PC-3 (cell line): ENCODE data around the gene NEAT1. TPM values are rescaled to one million over a fixed set of nuclear protein-coding genes. Genes with fewer than 3 reads are reported as not detected.

Experiments used
- ATAC-seq: fragments of 200-7000 bp; cut with Tn5 transposase; 2 replicates; pipeline ENCODE4 v1.9.1; 2020; ENCODE audit warnings: mild to moderate bottlenecking, moderate library complexity
- BruUV-seq: library from RNA; stranded (reverse); fragments of 400-500 nt; replicated peaks from 2 replicates; lab custom pipeline; 2021; lab: Mats Ljungman, UMichigan
- CTCF ChIA-PET: fragments of 300-600 bp; sonication (Branson Sonifier 250); formaldehyde crosslinking; loops from one replicate; lab custom pipeline; 2022; ENCODE audit warnings: antibody characterized with exemption; lab: Charles Lee
- POLR2A ChIA-PET: fragments of 300-600 bp; sonication (Branson Sonifier 250); formaldehyde crosslinking; loops from one replicate; lab custom pipeline; 2022; ENCODE audit warnings: antibody characterized with exemption; ENCODE audit not compliant: unreplicated experiment; lab: Charles Lee
- DNase-seq: peaks from one replicate; pipeline ENCODE4 v3.0.0-alpha.2; 2015
- H2AFZ ChIP-seq: fragments of 300-600 bp; sonication (generic); 2 replicates; pipeline ENCODE4 v1.6.0; 2016; ENCODE audit warnings: antibody characterized with exemption, low read length
- H3F3A ChIP-seq: fragments of 300-600 bp; sonication (generic); one replicate; pipeline ENCODE4 v1.6.0; 2017; ENCODE audit warnings: antibody characterized with exemption, low read length, control low read depth, mild to moderate bottlenecking; ENCODE audit not compliant: unreplicated experiment
- H3K27ac ChIP-seq: fragments of 300-600 bp; sonication (generic); 2 replicates; pipeline ENCODE4 v1.5.1; 2016; ENCODE audit warnings: mild to moderate bottlenecking, low read length
- H3K27me3 ChIP-seq: fragments of 300-600 bp; sonication (generic); 2 replicates; pipeline ENCODE4 v1.6.1; 2016; ENCODE audit warnings: low read length, mixed read lengths
- H3K36me3 ChIP-seq: fragments of 300-600 bp; sonication (generic); 2 replicates; pipeline ENCODE4 v1.6.1; 2016; ENCODE audit warnings: low read depth, mixed run types, low read length, mixed read lengths
- H3K4me1 ChIP-seq: fragments of 300-600 bp; sonication (generic); 2 replicates; pipeline ENCODE4 v1.5.1; 2016; ENCODE audit warnings: low read length; ENCODE audit not compliant: insufficient read depth
- H3K4me2 ChIP-seq: fragments of 300-600 bp; sonication (generic); 2 replicates; pipeline ENCODE4 v1.6.0; 2016; ENCODE audit warnings: low read length
- H3K4me3 ChIP-seq: fragments of 300-600 bp; sonication (generic); 2 replicates; pipeline ENCODE4 v1.5.1; 2016; ENCODE audit warnings: mild to moderate bottlenecking, low read length, mixed read lengths
- H3K79me2 ChIP-seq: fragments of 300-600 bp; sonication (generic); 2 replicates; pipeline ENCODE4 v1.6.1; 2017; ENCODE audit warnings: low read length, mixed read lengths
- H3K9ac ChIP-seq: fragments of 300-600 bp; sonication (generic); 2 replicates; pipeline ENCODE4 v1.6.0; 2016; ENCODE audit warnings: mild to moderate bottlenecking, low read length
- H3K9me2 ChIP-seq: fragments of 300-600 bp; sonication (generic); replicated peaks from 2 replicates; pipeline ENCODE4 v1.6.1; 2016; ENCODE audit warnings: mixed run types, low read length, mixed read lengths
- H3K9me3 ChIP-seq: fragments of 300-600 bp; sonication (generic); 2 replicates; pipeline ENCODE4 v1.6.1; 2016; ENCODE audit warnings: low read length, mixed read lengths
- H4K20me1 ChIP-seq: fragments of 300-600 bp; sonication (generic); 2 replicates; pipeline ENCODE4 v1.6.1; 2016; ENCODE audit warnings: low read length, mixed read lengths
- CTCF ChIP-seq: fragments of 300-600 bp; sonication (generic); conservative IDR thresholded peaks from 2 replicates; pipeline ENCODE4 v1.5.1; 2017; ENCODE audit warnings: antibody characterized with exemption, low read depth, mild to moderate bottlenecking, low read length
- EZH2 ChIP-seq: fragments of 300-600 bp; sonication (generic); IDR thresholded peaks from one replicate; pipeline ENCODE4 v1.6.1; 2017; ENCODE audit warnings: antibody characterized with exemption, mild to moderate bottlenecking, low read length; ENCODE audit not compliant: unreplicated experiment
- EZH2phosphoT487 ChIP-seq: fragments of 300-600 bp; sonication (generic); IDR thresholded peaks from 2 replicates; pipeline ENCODE4 v1.6.1; 2018; ENCODE audit warnings: mild to moderate bottlenecking, antibody characterized with exemption, low read length, borderline replicate concordance
- intact Hi-C: fragments of 100-400 bp; cut with micrococcal nuclease; formaldehyde crosslinking; loops from 2 replicates; pipeline ENCODE4 v1.9.0; 2023
- total RNA-seq: library from RNA; depleted of rRNA; stranded (reverse); fragments of >200 nt; gene quantifications from 2 replicates; pipeline ENCODE4 v1.2.3, GENCODE V29; 2014

Gene NEAT1
- total RNA-seq, 1 experiment from 2014 or later, result 47.9 TPM

- peak overlapping the region; percentile 59 for H3K9ac ChIP-seq
- peak; percentile 93 for DNase-seq
- H3K36me3 ChIP-seq, result no peaks in the 10 kb centered on the region
- H2AFZ ChIP-seq, result peak overlapping the region; percentile 88
- ChIA-PET CTCF (interaction anchor here (0.5 kb wide), 1 partner anchor 51 kb away, joined by 3 read pairs; no protein-coding TSS in a partner anchor), POLR2A (interaction anchor here (0.5 to 0.6 kb wide), 6 partner anchors 37 to 74 kb away, joined by 3 to 14 read pairs (median 4); partner anchors contain the start of gene MALAT1)
- no peaks in the 10 kb centered on the region for H3K9me3 ChIP-seq
- intact Hi-C loops, result no loop called here
- BruUV-seq, result TSS peak; percentile 98
- peak overlapping the region; percentile 71 for H3K4me3 ChIP-seq
- H3K9me2 ChIP-seq, result no peaks in the 10 kb centered on the region
- TF ChIP-seq EZH2 (no peak), EZH2phosphoT487 (no peak), CTCF (peak; percentile 50)
- no peaks in the 10 kb centered on the region for H3K27me3 ChIP-seq
- ATAC-seq, result peak; percentile 91
- H3K27ac ChIP-seq, result peak overlapping the region; percentile 8; the same call in 1 of the 2 replicates
- no peaks in the 10 kb centered on the region for H3F3A ChIP-seq
- H3K4me1 ChIP-seq, result peaks cover 25% of the 10 kb centered on the region
- no peaks in the 10 kb centered on the region for H4K20me1 ChIP-seq
- peaks cover 14% of the 10 kb centered on the region for H3K79me2 ChIP-seq
- peak overlapping the region; percentile 92 for H3K4me2 ChIP-seq
These were observed 32.3 kb downstream of the NEAT1 start for GRCh38 chr11:65454696-65455456.

- ATAC-seq (no peak), DNase-seq (peak; percentile 4)
- H3K4me1 ChIP-seq, result peaks cover 25% of the 10 kb centered on the region
- peak overlapping the region; percentile 2; the same call in 1 of the 2 replicates for H3K4me2 ChIP-seq
- H3K9ac ChIP-seq, result no peak overlapping the region
- H3K27me3 ChIP-seq, result no peaks in the 10 kb centered on the region
- no peaks in the 10 kb centered on the region for H3K36me3 ChIP-seq
- intact Hi-C loops, result no loop called here
- no peak overlapping the region for H3K4me3 ChIP-seq
- BruUV-seq, result no TSS peak
- CTCF ChIA-PET, result no interaction called here
- H4K20me1 ChIP-seq, result no peaks in the 10 kb centered on the region
- TF ChIP-seq EZH2phosphoT487 (no peak), EZH2 (no peak), CTCF (no peak)
- H3K27ac ChIP-seq, result no peak overlapping the region
- H2AFZ ChIP-seq, result no peak overlapping the region
- no peaks in the 10 kb centered on the region for H3K9me2 ChIP-seq
- no peaks in the 10 kb centered on the region for H3F3A ChIP-seq
- POLR2A ChIA-PET, result no interaction called here
- H3K9me3 ChIP-seq, result no peaks in the 10 kb centered on the region
- H3K79me2 ChIP-seq, result peaks cover 14% of the 10 kb centered on the region
These were observed 33.8 kb downstream of the NEAT1 start for GRCh38 chr11:65456418-65456817.

- POLR2A ChIA-PET, result no interaction called here
- no peaks in the 10 kb centered on the region for H3F3A ChIP-seq
These were observed 37.0 kb downstream of the NEAT1 start for GRCh38 chr11:65459552-65459951.

More at GRCh38 chr11:65459552-65459951, 37.0 kb downstream of the NEAT1 start:
- H3K4me3 ChIP-seq, result no peak overlapping the region
- peaks cover 14% of the 10 kb centered on the region for H3K79me2 ChIP-seq
- no peaks in the 10 kb centered on the region for H3K9me2 ChIP-seq
- peaks cover 15% of the 10 kb centered on the region for H3K4me1 ChIP-seq
- no peaks in the 10 kb centered on the region for H3K9me3 ChIP-seq
- no peaks in the 10 kb centered on the region for H3K36me3 ChIP-seq
- no peaks in the 10 kb centered on the region for H4K20me1 ChIP-seq
- CTCF ChIA-PET, result interaction anchor here (0.5 kb wide), 1 partner anchor 78 kb away, joined by 3 read pairs; no protein-coding TSS in a partner anchor
- intact Hi-C loops, result no loop called here
- no TSS peak for BruUV-seq
- no peak overlapping the region for H3K27ac ChIP-seq
- H3K9ac ChIP-seq, result no peak overlapping the region
- ATAC-seq, result no peak
- H3K4me2 ChIP-seq, result no peak overlapping the region
- no peak for TF ChIP-seq EZH2
- no peak for TF ChIP-seq EZH2phosphoT487
- TF ChIP-seq CTCF, result no peak
- no peak for DNase-seq
- no peak overlapping the region for H2AFZ ChIP-seq
- H3K27me3 ChIP-seq, result no peaks in the 10 kb centered on the region
